GM12878 (cell line): Measurements from ENCODE around the gene SERTAD1. TPM values are rescaled to one million over a fixed set of nuclear protein-coding genes. Genes with fewer than 3 reads are reported as not detected.

Source experiments
- ATAC-seq: fragments of 200-7000 bp; cut with Tn5 transposase; 3 replicates; pipeline ENCODE4 v1.9.1; 2020; ENCODE audit warnings: mild to moderate bottlenecking, moderate library complexity
- BruUV-seq: library from RNA; stranded (reverse); fragments of 400-500 nt; replicated peaks from 2 replicates; lab custom pipeline; 2021; lab: Mats Ljungman, UMichigan
- CTCF ChIA-PET: fragments of 300-600 bp; sonication (Branson Sonifier 250); formaldehyde crosslinking; extraction: SDS; loops from one replicate; lab custom pipeline; 2021; ENCODE audit warnings: inconsistent platforms; lab: Yijun Ruan, JAX
- POLR2A ChIA-PET: fragments of 350-600 bp; formaldehyde crosslinking; extraction: SDS; loops from one replicate; lab custom pipeline; 2021; ENCODE audit warnings: inconsistent platforms; lab: Charles Lee
- RAD21 ChIA-PET: fragments of 300-600 bp; sonication (Branson Sonifier 250); formaldehyde crosslinking; loops from one replicate; lab custom pipeline; 2023; ENCODE audit warnings: antibody characterized with exemption; ENCODE audit not compliant: unreplicated experiment; lab: Charles Lee
- SMC1A ChIA-PET: fragments of 300-600 bp; sonication (Branson Sonifier 250); formaldehyde crosslinking; loops from one replicate; lab custom pipeline; 2023; ENCODE audit not compliant: unreplicated experiment, uncharacterized antibody; lab: Charles Lee
- DNase-seq: peaks from one replicate; pipeline ENCODE4 v3.0.0-alpha.2; 2011; ENCODE audit warnings: low read depth, low spot score
- FAIRE-seq: peaks from 3 replicates; lab custom pipeline; 2011; peaks lifted over from hg19 to GRCh38; lab: Jason Lieb, UNC
- H2AFZ ChIP-seq: 2 replicates; pipeline ENCODE4 v1.6.0; 2011; ENCODE audit warnings: low read depth, low read length, control low read depth; ENCODE audit not compliant: control insufficient read depth
- H3K27ac ChIP-seq: 2 replicates; pipeline ENCODE4 v1.5.1; 2011; ENCODE audit warnings: control low read depth; ENCODE audit not compliant: control insufficient read depth, insufficient read depth
- H3K27me3 ChIP-seq, 2 experiments: replicated peaks in 1 of 2; 2 replicates each; pipeline versions ENCODE4 v1.6.0 to v1.6.1; 2011; ENCODE audit warnings: low read length in 1 of 2; ENCODE audit not compliant: control insufficient read depth in 2 of 2, insufficient read depth in 2 of 2
- H3K36me3 ChIP-seq, 2 experiments: 2 replicates each; pipeline ENCODE4 v1.5.1; 2011; ENCODE audit warnings: low read length in 1 of 2; ENCODE audit not compliant: control insufficient read depth in 2 of 2, insufficient read depth in 2 of 2
- H3K4me1 ChIP-seq: 2 replicates; pipeline ENCODE4 v1.6.1; 2011; ENCODE audit warnings: mild to moderate bottlenecking, low read length, moderate library complexity, mixed read lengths; ENCODE audit not compliant: control insufficient read depth, insufficient read depth
- H3K4me2 ChIP-seq: 2 replicates; pipeline ENCODE4 v1.6.0; 2011; ENCODE audit warnings: control low read depth; ENCODE audit not compliant: control insufficient read depth, insufficient read depth
- H3K4me3 ChIP-seq: fragments of 200-600 bp; sonication (generic); 2 replicates; pipeline ENCODE4 v1.5.1; 2016
- H3K79me2 ChIP-seq: 2 replicates; pipeline ENCODE4 v1.6.0; 2011; ENCODE audit warnings: low read length; ENCODE audit not compliant: control insufficient read depth, insufficient read depth
- H3K9ac ChIP-seq: 2 replicates; pipeline ENCODE4 v1.8.0; 2011; ENCODE audit warnings: low read length, control low read depth, mixed read lengths; ENCODE audit not compliant: control insufficient read depth, insufficient read depth
- H3K9me3 ChIP-seq: replicated peaks from 3 replicates; pipeline ENCODE4 v1.5.1; 2011; ENCODE audit warnings: mild to moderate bottlenecking, low read length; ENCODE audit not compliant: control insufficient read depth, insufficient read depth
- H4K20me1 ChIP-seq: 2 replicates; pipeline ENCODE4 v1.6.0; 2011; ENCODE audit not compliant: control insufficient read depth, insufficient read depth
- BCL11A ChIP-seq: IDR thresholded peaks from 2 replicates; pipeline ENCODE4 v1.6.1; 2011; ENCODE audit warnings: low read depth, low read length
- CHD2 ChIP-seq: IDR thresholded peaks from 2 replicates; pipeline ENCODE4 v1.6.1; 2011; ENCODE audit warnings: low read depth, low read length, improper control_type of control experiment, borderline replicate concordance
- DPF2 ChIP-seq: fragments of 450-650 bp; IDR thresholded peaks from 2 replicates; pipeline ENCODE4 v1.6.1; 2017; ENCODE audit warnings: mild to moderate bottlenecking
- EED ChIP-seq: sonication (generic); IDR thresholded peaks from 2 replicates; pipeline ENCODE4 v1.6.1; 2016; ENCODE audit warnings: antibody characterized with exemption, low read depth
- EZH2 ChIP-seq: IDR thresholded peaks from 2 replicates; pipeline ENCODE4 v1.6.1; 2012; ENCODE audit warnings: low read depth, mild to moderate bottlenecking, control low read depth, inconsistent platforms, low read length, borderline replicate concordance; ENCODE audit not compliant: control insufficient read depth
- HDGF ChIP-seq: fragments of 450-650 bp; IDR thresholded peaks from 2 replicates; pipeline ENCODE4 v1.6.1; 2016; ENCODE audit warnings: antibody characterized with exemption
- IKZF1 ChIP-seq: fragments of 450-650 bp; conservative IDR thresholded peaks from 2 replicates; pipeline ENCODE4 v1.6.1; 2017; ENCODE audit warnings: antibody characterized with exemption, mild to moderate bottlenecking
- IKZF2 ChIP-seq, 2 experiments: fragments of 450-650 bp; IDR thresholded peaks; 2 replicates each; pipeline ENCODE4 v1.6.1; 2017; ENCODE audit warnings: mild to moderate bottlenecking in 2 of 2, moderate library complexity in 2 of 2
- MEF2B ChIP-seq: fragments of 450-650 bp; IDR thresholded peaks from 2 replicates; pipeline ENCODE4 v1.6.1; 2018; ENCODE audit warnings: mild to moderate bottlenecking, moderate library complexity; ENCODE audit not compliant: partially characterized antibody, poor library complexity, severe bottlenecking
- MTA2 ChIP-seq: fragments of 450-650 bp; IDR thresholded peaks from 2 replicates; pipeline ENCODE4 v1.6.1; 2016; ENCODE audit warnings: low read depth, mild to moderate bottlenecking, moderate library complexity
- NR2C1 ChIP-seq: fragments of 450-650 bp; IDR thresholded peaks from 2 replicates; pipeline ENCODE4 v1.6.1; 2017; ENCODE audit warnings: antibody characterized with exemption, mild to moderate bottlenecking, moderate library complexity
- RAD51 ChIP-seq: fragments of 450-650 bp; IDR thresholded peaks from 2 replicates; pipeline ENCODE4 v1.6.1; 2016; ENCODE audit warnings: moderate library complexity, mild to moderate bottlenecking, inconsistent platforms
- RCOR1 ChIP-seq: conservative IDR thresholded peaks from 2 replicates; pipeline ENCODE4 v1.6.1; 2012; ENCODE audit warnings: low read depth, low read length, improper control_type of control experiment
- SPI1 ChIP-seq: IDR thresholded peaks from 2 replicates; pipeline ENCODE4 v1.6.1; 2011; ENCODE audit warnings: low read depth, mild to moderate bottlenecking, low read length, moderate library complexity, borderline replicate concordance; ENCODE audit not compliant: insufficient read depth
- STAT3 ChIP-seq: IDR thresholded peaks from 2 replicates; pipeline ENCODE4 v1.6.1; 2011; ENCODE audit warnings: low read depth, low read length, improper control_type of control experiment
- TBL1XR1 ChIP-seq: IDR thresholded peaks from 2 replicates; pipeline ENCODE4 v1.6.1; 2012; ENCODE audit warnings: low read depth, low read length, improper control_type of control experiment
- TCF3 ChIP-seq: IDR thresholded peaks from 2 replicates; pipeline ENCODE4 v1.6.1; 2012; ENCODE audit warnings: low read depth, mild to moderate bottlenecking, low read length, borderline replicate concordance; ENCODE audit not compliant: insufficient read depth
- USF1 ChIP-seq: IDR thresholded peaks from 2 replicates; pipeline ENCODE4 v1.6.1; 2011; ENCODE audit warnings: borderline replicate concordance, low read depth, mild to moderate bottlenecking, moderate library complexity, mixed read lengths, low read length; ENCODE audit not compliant: insufficient read depth; ENCODE audit errors: extremely low read length
- ZNF217 ChIP-seq: fragments of 450-650 bp; IDR thresholded peaks from 2 replicates; pipeline ENCODE4 v1.6.1; 2017; ENCODE audit warnings: antibody characterized with exemption, mild to moderate bottlenecking
- ZNF687 ChIP-seq: fragments of 450-650 bp; IDR thresholded peaks from 2 replicates; pipeline ENCODE4 v1.6.1; 2017; ENCODE audit warnings: mild to moderate bottlenecking, moderate library complexity
- WGBS: methylation state at CpG from one replicate; pipeline ENCODE4 v1.1.6; 2016; ENCODE audit warnings: low lambda C conversion rate; ENCODE audit not compliant: insufficient replicate concordance, insufficient coverage; ENCODE audit errors: missing lambda C conversion rate; 5-methylcytosine and 5-hydroxymethylcytosine counted together
- in situ Hi-C: fragments of 300-500 bp; cut with MboI; formaldehyde crosslinking; loops from 9 replicates; pipeline ENCODE4 v1.14.3; 2018; ENCODE audit warnings: mixed read lengths
- intact Hi-C: fragments of 100-400 bp; cut with micrococcal nuclease; formaldehyde crosslinking; loops from one replicate; pipeline ENCODE4 v1.14.2; 2022; ENCODE audit not compliant: unreplicated experiment
- polyA plus RNA-seq, 11 experiments: library from polyadenylated mRNA; depleted of rRNA in 4 of 11; unstranded in 6 of 11; stranded (reverse) in 5 of 11; fragments of >200 nt; fragmentation: Nextera tagmentation in 4 of 11; fragmentation: Illumina TruSeq in 1 of 11; extraction: Ambion mirVana in 4 of 11; extraction: Trizol in 1 of 11; gene quantifications; 1 replicate in 1 of 11; 2 replicates in 10 of 11; pipeline versions ENCODE4 v1.2.1 to v1.2.3, GENCODE V29; 2011 to 2016; ENCODE audit warnings: inconsistent platforms in 2 of 11, missing spikeins in 2 of 11, low read depth in 1 of 11
- total RNA-seq, 4 experiments: library from RNA; depleted of rRNA in 3 of 4; stranded (reverse); fragments of >200 nt in 3 of 4; fragmentation: Illumina TruSeq in 1 of 4; extraction: Trizol in 1 of 4; gene quantifications; 2 replicates each; pipeline versions ENCODE4 v1.2.1 to v1.2.3, GENCODE V29; 2013 to 2021

Gene SERTAD1
- total and polyA plus RNA-seq, 10 of the 15 experiments (the other 5 are each of a cell fraction or from before 2014, with no cell fraction given): 0.23 to 14.2 (median 8.0) TPM

- ChIA-PET RAD21 (interaction anchor here (4.6 kb wide), 1 partner anchor 41 kb away, joined by 26 read pairs; no protein-coding TSS in a partner anchor), CTCF (interaction anchor here (1.4 to 4.7 kb wide), 7 partner anchors 18 to 173 kb away, joined by 3 to 67 read pairs (median 4); partner anchors contain the start of genes SERTAD1 and SERTAD3), SMC1A (interaction anchor here (0.7 to 0.8 kb wide), 3 partner anchors 36 to 187 kb away, joined by 3 to 4 read pairs (median 4); partner anchors contain the start of gene SERTAD1), POLR2A (interaction anchor here (0.6 to 1.1 kb wide), 3 partner anchors 18 to 154 kb away, joined by 3 to 5 read pairs (median 4); partner anchors contain the start of gene SERTAD3)
- 10% methylated on average over 7 of the region's 7 CpGs for WGBS
- Histone ChIP-seq H3K4me1 (peaks cover 31% of the 10 kb centered on the region), H2AFZ (peak overlapping the region; percentile 37), H3K27ac (peak overlapping the region; percentile 5; the same call in 1 of the 2 replicates), H3K79me2 (no peaks in the 10 kb centered on the region), H3K27me3 (peaks cover 0 to 2% of the 10 kb centered on the region in 2 experiments; a peak in 2 of 4 replicates), H3K9me3 (no peaks in the 10 kb centered on the region), H3K36me3 (no peaks in the 10 kb centered on the region), H3K4me2 (peak overlapping the region; percentile 54), H3K4me3 (no peak overlapping the region), H4K20me1 (no peaks in the 10 kb centered on the region), H3K9ac (peak overlapping the region; percentile 24; the same call in 1 of the 2 replicates)
- FAIRE-seq (peak; percentile 68), ATAC-seq (peak; percentile 22), DNase-seq (peak; percentile 61)
- BruUV-seq: no TSS peak
- in situ Hi-C loops: no loop called here
- intact Hi-C loops: no loop called here
- TF ChIP-seq EED: peak; percentile 77
- 0 out of 2 replicates have a peak, but pooled peaks have one; percentile 16 for TF ChIP-seq RAD51
- 0 out of 2 replicates have a peak, but pooled peaks have one; percentile 37 for TF ChIP-seq HDGF
- peak; percentile 90 for TF ChIP-seq SPI1
- peak; percentile 1 for TF ChIP-seq USF1
- no peak for TF ChIP-seq TBL1XR1
- TF ChIP-seq IKZF2 (IDR thresholded peaks at IDR 0.05): peak; percentile 94 to 97
- peak; percentile 92 for TF ChIP-seq ZNF217
- no peak for TF ChIP-seq STAT3
- peak; percentile 88 for TF ChIP-seq DPF2
- peak; percentile 42 for TF ChIP-seq MEF2B
- no peak for TF ChIP-seq RCOR1
- 0 out of 2 replicates have a peak, but pooled peaks have one; percentile 17 for TF ChIP-seq BCL11A
- no peak for TF ChIP-seq EZH2
- TF ChIP-seq NR2C1: peak; percentile 69
- TF ChIP-seq TCF3: 0 out of 2 replicates have a peak, but pooled peaks have one; percentile 17
- no peak for TF ChIP-seq CHD2
- TF ChIP-seq IKZF1: peak; percentile 93
- 0 out of 2 replicates have a peak, but pooled peaks have one; percentile 24 for TF ChIP-seq ZNF687
- peak; percentile 64; the same call in 1 of the 2 replicates for TF ChIP-seq MTA2
Measured at GRCh38 chr19:40461669-40462221, 36.0 kb upstream of the SERTAD1 start.
